Keratinocyte (primary cell): ENCODE measurements around the gene ERFE. TPM values are rescaled to one million over a fixed set of nuclear protein-coding genes. Genes with fewer than 3 reads are reported as not detected.

ENCODE experiments used
- DNase-seq: peaks from one replicate; pipeline ENCODE4 v3.0.0-alpha.2; 2011; ENCODE audit warnings: low read depth, missing footprints, low spot score
- FAIRE-seq: peaks from 2 replicates; lab custom pipeline; 2011; peaks lifted over from hg19 to GRCh38; lab: Jason Lieb, UNC
- H2AFZ ChIP-seq: 2 replicates; pipeline ENCODE4 v1.6.0; 2012; ENCODE audit warnings: low read length, control low read depth, inconsistent platforms; ENCODE audit not compliant: control insufficient read depth
- H3K27ac ChIP-seq: 2 replicates; pipeline ENCODE4 v1.5.1; 2011; ENCODE audit warnings: low read length; ENCODE audit not compliant: control insufficient read depth, insufficient read depth
- H3K27me3 ChIP-seq: 3 replicates; pipeline ENCODE4 v1.6.0; 2011; ENCODE audit warnings: low read length; ENCODE audit not compliant: control insufficient read depth, insufficient read depth; ENCODE audit errors: extremely low read depth
- H3K36me3 ChIP-seq, 2 experiments: 2 replicates in 1 of 2; 3 replicates in 1 of 2; pipeline ENCODE4 v1.5.1; 2011; ENCODE audit warnings: low read length in 2 of 2, mild to moderate bottlenecking in 1 of 2; ENCODE audit not compliant: control insufficient read depth in 2 of 2, insufficient read depth in 2 of 2; ENCODE audit errors: extremely low read depth in 1 of 2
- H3K4me1 ChIP-seq: 3 replicates; pipeline ENCODE4 v1.5.1; 2011; ENCODE audit warnings: low read length; ENCODE audit not compliant: control insufficient read depth, insufficient read depth; ENCODE audit errors: extremely low read depth
- H3K4me2 ChIP-seq: 3 replicates; pipeline ENCODE4 v1.6.0; 2011; ENCODE audit warnings: low read depth, low read length; ENCODE audit not compliant: control insufficient read depth, insufficient read depth; ENCODE audit errors: extremely low read depth
- H3K4me3 ChIP-seq, 3 experiments: fragments of 200-600 bp in 1 of 3; sonication (generic) in 1 of 3; 2 replicates in 2 of 3; 3 replicates in 1 of 3; pipeline ENCODE4 v1.5.1; 2011 to 2016; ENCODE audit warnings: low read length in 3 of 3, mild to moderate bottlenecking in 3 of 3, control low read depth in 2 of 3, inconsistent platforms in 1 of 3, low read depth in 1 of 3, mixed read lengths in 1 of 3, mixed run types in 1 of 3, moderate library complexity in 1 of 3; ENCODE audit not compliant: control insufficient read depth in 2 of 3, insufficient read depth in 2 of 3; ENCODE audit errors: extremely low read depth in 1 of 3
- H3K79me2 ChIP-seq: 2 replicates; pipeline ENCODE4 v1.6.0; 2012; ENCODE audit warnings: low read length; ENCODE audit not compliant: control insufficient read depth, insufficient read depth
- H3K9ac ChIP-seq: 3 replicates; pipeline ENCODE4 v1.6.0; 2011; ENCODE audit warnings: low read length; ENCODE audit not compliant: control insufficient read depth, insufficient read depth; ENCODE audit errors: extremely low read depth
- H3K9me1 ChIP-seq: 3 replicates; pipeline ENCODE4 v1.6.0; 2011; ENCODE audit warnings: low read length; ENCODE audit not compliant: control insufficient read depth, insufficient read depth; ENCODE audit errors: extremely low read depth
- H3K9me3 ChIP-seq: 2 replicates; pipeline ENCODE4 v1.5.1; 2012; ENCODE audit warnings: low read depth, low read length; ENCODE audit not compliant: control insufficient read depth
- H4K20me1 ChIP-seq: 3 replicates; pipeline ENCODE4 v1.6.0; 2011; ENCODE audit warnings: low read length; ENCODE audit not compliant: control insufficient read depth, insufficient read depth; ENCODE audit errors: extremely low read depth
- EZH2 ChIP-seq: IDR thresholded peaks from one replicate; pipeline ENCODE4 v1.6.1; 2012; ENCODE audit warnings: inconsistent platforms, mild to moderate bottlenecking, low read length, moderate library complexity
- dilution Hi-C: fragments of 300-500 bp; cut with MboI; formaldehyde crosslinking; loops from one replicate; pipeline ENCODE4 v1.7.0; 2020; ENCODE audit warnings: low sequenced_read_pairs; ENCODE audit not compliant: extremely low pct_ligation_motif_present
- polyA plus RNA-seq, 5 experiments: library from polyadenylated mRNA; depleted of rRNA in 3 of 5; stranded (reverse) in 3 of 5; stranded (forward) in 1 of 5; unstranded in 1 of 5; fragments of >200 nt; gene quantifications; 1 replicate in 1 of 5; 2 replicates in 3 of 5; 3 replicates in 1 of 5; pipeline versions ENCODE4 v1.2.1 to v1.2.3, GENCODE V29; 2011 to 2012; ENCODE audit warnings: missing spikeins in 2 of 5, low read depth in 1 of 5, low replicate concordance in 1 of 5
- TF ChIP-seq, protein P1 (sequence below), 3 experiments: IDR thresholded peaks in 1 of 3; conservative IDR thresholded peaks in 1 of 3; optimal IDR thresholded peaks in 1 of 3; 2 replicates in 2 of 3; 3 replicates in 1 of 3; pipeline versions ENCODE3 to v1.5.1; 2011; ENCODE audit warnings: low read length in 3 of 3, mild to moderate bottlenecking in 3 of 3, moderate library complexity in 2 of 3, control low read depth in 1 of 3, inconsistent platforms in 1 of 3; ENCODE audit not compliant: insufficient read depth in 2 of 3; ENCODE audit errors: extremely low read depth in 1 of 3

The ERFE gene
- polyA plus RNA-seq, 1 donor (not counting 4 experiments of a cell fraction or from before 2014, with no cell fraction given), result 0.14 TPM

GRCh38 chr2:238159661-238160205, 963 bp downstream of the ERFE start:
- DNase-seq (no peak), FAIRE-seq (no peak)
- Histone ChIP-seq H3K4me1 (no peaks in the 10 kb centered on the region), H3K9me1 (no peaks in the 10 kb centered on the region), H4K20me1 (no peaks in the 10 kb centered on the region), H3K9me3 (no peaks in the 10 kb centered on the region), H3K4me2 (peak overlapping the region; percentile 61), H3K27me3 (peaks cover 19% of the 10 kb centered on the region), H3K4me3 (peak overlapping the region in 2 of 3 experiments; percentile 18 to 36), H3K36me3 (no peaks in the 10 kb centered on the region), H3K9ac (peak overlapping the region; percentile 46), H3K79me2 (no peaks in the 10 kb centered on the region), H3K27ac (no peak overlapping the region), H2AFZ (no peak overlapping the region)
- dilution Hi-C loops, result no loop called here
- TF ChIP-seq, protein P1, sequence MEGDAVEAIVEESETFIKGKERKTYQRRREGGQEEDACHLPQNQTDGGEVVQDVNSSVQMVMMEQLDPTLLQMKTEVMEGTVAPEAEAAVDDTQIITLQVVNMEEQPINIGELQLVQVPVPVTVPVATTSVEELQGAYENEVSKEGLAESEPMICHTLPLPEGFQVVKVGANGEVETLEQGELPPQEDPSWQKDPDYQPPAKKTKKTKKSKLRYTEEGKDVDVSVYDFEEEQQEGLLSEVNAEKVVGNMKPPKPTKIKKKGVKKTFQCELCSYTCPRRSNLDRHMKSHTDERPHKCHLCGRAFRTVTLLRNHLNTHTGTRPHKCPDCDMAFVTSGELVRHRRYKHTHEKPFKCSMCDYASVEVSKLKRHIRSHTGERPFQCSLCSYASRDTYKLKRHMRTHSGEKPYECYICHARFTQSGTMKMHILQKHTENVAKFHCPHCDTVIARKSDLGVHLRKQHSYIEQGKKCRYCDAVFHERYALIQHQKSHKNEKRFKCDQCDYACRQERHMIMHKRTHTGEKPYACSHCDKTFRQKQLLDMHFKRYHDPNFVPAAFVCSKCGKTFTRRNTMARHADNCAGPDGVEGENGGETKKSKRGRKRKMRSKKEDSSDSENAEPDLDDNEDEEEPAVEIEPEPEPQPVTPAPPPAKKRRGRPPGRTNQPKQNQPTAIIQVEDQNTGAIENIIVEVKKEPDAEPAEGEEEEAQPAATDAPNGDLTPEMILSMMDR (optimal IDR thresholded peaks at IDR 0.05 in 1 of 3, IDR thresholded peaks at IDR 0.05 in 1 of 3, conservative IDR thresholded peaks at IDR 0.05 in 1 of 3; ENCODE audit: extremely low read depth in 1 of 3, insufficient read depth in 2 of 3, low read length in 3 of 3), result no peak
- TF ChIP-seq EZH2, result no peak

GRCh38 chr2:238160206-238161129, 1.7 kb downstream of the ERFE start:
- no peak for FAIRE-seq
- Histone ChIP-seq H2AFZ (no peak overlapping the region), H3K27ac (no peak overlapping the region), H3K4me3 (no peak overlapping the region), H3K9ac (no peak overlapping the region), H3K79me2 (no peaks in the 10 kb centered on the region), H3K4me2 (no peak overlapping the region), H3K9me1 (no peaks in the 10 kb centered on the region), H3K4me1 (no peaks in the 10 kb centered on the region), H4K20me1 (no peaks in the 10 kb centered on the region), H3K27me3 (peaks cover 19% of the 10 kb centered on the region), H3K9me3 (no peaks in the 10 kb centered on the region), H3K36me3 (no peaks in the 10 kb centered on the region)
- no peak for TF ChIP-seq EZH2
- TF ChIP-seq, protein P1 (optimal IDR thresholded peaks at IDR 0.05 in 1 of 3, IDR thresholded peaks at IDR 0.05 in 1 of 3, conservative IDR thresholded peaks at IDR 0.05 in 1 of 3; ENCODE audit: extremely low read depth in 1 of 3, insufficient read depth in 2 of 3, low read length in 3 of 3), result peak in 1 of 3 experiments; percentile 57
- dilution Hi-C loops, result no loop called here
- no peak for DNase-seq
